Measurements from ENCODE around the gene GTF3C4. TPM values are rescaled to one million over a fixed set of nuclear protein-coding genes. Genes with fewer than 3 reads are reported as not detected.

GTF3C4 gene
- total RNA-seq, 1 experiment from 2014 or later, result 42.5 TPM

- H3K27ac ChIP-seq (ENCODE audit: insufficient read length, low read depth, low read length), result no peak overlapping the region
- Mint-ChIP-seq H3K36me3 (ENCODE audit: insufficient read depth in 1 of 3, low read depth in 3 of 3) (peaks cover 27 to 69% (median 57%) of the 10 kb centered on the region in 3 experiments), H3K9me3 (no peaks in the 10 kb centered on the region), H3K27ac (no peak overlapping the region), H3K4me1 (no peaks in the 10 kb centered on the region), H3K4me3 (no peak overlapping the region), H3K27me3 (ENCODE audit: low read depth) (no peaks in the 10 kb centered on the region)
- H3K56ac ChIP-seq (ENCODE audit: insufficient read length, low read depth, low read length), result no peak overlapping the region
- H2BK12ac ChIP-seq (ENCODE audit: insufficient read length, low read depth, low read length), result no peak overlapping the region
- H4K20me1 ChIP-seq (ENCODE audit: control insufficient read depth, insufficient read depth, insufficient read length), result no peaks in the 10 kb centered on the region
- no peak overlapping the region for H3K23ac ChIP-seq (ENCODE audit: insufficient read length, low read depth, low read length)
- no peak overlapping the region for H2AFZ ChIP-seq (ENCODE audit: low read length)
- no peak for TF ChIP-seq CTCF (conservative IDR thresholded peaks at IDR 0.05)
- no peak overlapping the region for H3K9ac ChIP-seq (ENCODE audit: extremely low read depth, insufficient read length, low read length)
- H3K23me2 ChIP-seq (ENCODE audit: insufficient read length, low read depth, low read length, poor library complexity, severe bottlenecking), result no peaks in the 10 kb centered on the region
- H3K27me3 ChIP-seq (ENCODE audit: insufficient read depth, low read length), result no peaks in the 10 kb centered on the region
- no peak overlapping the region for H4K5ac ChIP-seq (ENCODE audit: insufficient read length, low read depth, low read length)
- no peak overlapping the region for H3K4me2 ChIP-seq (ENCODE audit: insufficient read depth, insufficient read length, low read length)
- no peak overlapping the region for H4K8ac ChIP-seq (replicated peaks; ENCODE audit: insufficient read length, low read depth, low read length)
- H3K79me2 ChIP-seq (ENCODE audit: insufficient read depth, low read length), result no peaks in the 10 kb centered on the region
- H3K4ac ChIP-seq (ENCODE audit: low read depth, low read length), result no peak overlapping the region
- no peak overlapping the region for H3K18ac ChIP-seq (ENCODE audit: insufficient read length, low read depth, low read length)
- WGBS (ENCODE audit: extremely low coverage, insufficient read length, low lambda C conversion rate), result no CpG with 5 or more reads among the region's 3 CpGs
- H3K14ac ChIP-seq (ENCODE audit: insufficient read depth, low read length), result no peak overlapping the region
- no peak overlapping the region for H2BK15ac ChIP-seq (ENCODE audit: low read depth, low read length)
- H2BK5ac ChIP-seq (ENCODE audit: insufficient read length, low read length), result no peak overlapping the region
- no peak overlapping the region for H2AK5ac ChIP-seq (ENCODE audit: insufficient read length, low read length)
- DNase-seq, result no peak
- H3K9me3 ChIP-seq (ENCODE audit: control insufficient read depth, low read depth, low read length), result no peaks in the 10 kb centered on the region
- H3T11ph ChIP-seq (ENCODE audit: low read length), result no peak overlapping the region
- no peak overlapping the region for H2BK20ac ChIP-seq (ENCODE audit: low read depth, low read length, poor library complexity, severe bottlenecking)
- H3K79me1 ChIP-seq (ENCODE audit: insufficient read depth, low read depth, low read length, poor library complexity, severe bottlenecking), result no peaks in the 10 kb centered on the region
- no peaks in the 10 kb centered on the region for H3K4me1 ChIP-seq (ENCODE audit: insufficient read depth, low read length)
- no peak overlapping the region for H2BK120ac ChIP-seq (ENCODE audit: low read depth, low read length, poor library complexity, severe bottlenecking)
- H4K91ac ChIP-seq (ENCODE audit: insufficient read length, low read depth, low read length), result no peak overlapping the region
These were observed 21.6 kb upstream of the GTF3C4 start for GRCh38 chr9:132648685-132649084.

Measured in H9 (cell line).